Measurements from ENCODE around the gene RBBP8NL.

DNA sequence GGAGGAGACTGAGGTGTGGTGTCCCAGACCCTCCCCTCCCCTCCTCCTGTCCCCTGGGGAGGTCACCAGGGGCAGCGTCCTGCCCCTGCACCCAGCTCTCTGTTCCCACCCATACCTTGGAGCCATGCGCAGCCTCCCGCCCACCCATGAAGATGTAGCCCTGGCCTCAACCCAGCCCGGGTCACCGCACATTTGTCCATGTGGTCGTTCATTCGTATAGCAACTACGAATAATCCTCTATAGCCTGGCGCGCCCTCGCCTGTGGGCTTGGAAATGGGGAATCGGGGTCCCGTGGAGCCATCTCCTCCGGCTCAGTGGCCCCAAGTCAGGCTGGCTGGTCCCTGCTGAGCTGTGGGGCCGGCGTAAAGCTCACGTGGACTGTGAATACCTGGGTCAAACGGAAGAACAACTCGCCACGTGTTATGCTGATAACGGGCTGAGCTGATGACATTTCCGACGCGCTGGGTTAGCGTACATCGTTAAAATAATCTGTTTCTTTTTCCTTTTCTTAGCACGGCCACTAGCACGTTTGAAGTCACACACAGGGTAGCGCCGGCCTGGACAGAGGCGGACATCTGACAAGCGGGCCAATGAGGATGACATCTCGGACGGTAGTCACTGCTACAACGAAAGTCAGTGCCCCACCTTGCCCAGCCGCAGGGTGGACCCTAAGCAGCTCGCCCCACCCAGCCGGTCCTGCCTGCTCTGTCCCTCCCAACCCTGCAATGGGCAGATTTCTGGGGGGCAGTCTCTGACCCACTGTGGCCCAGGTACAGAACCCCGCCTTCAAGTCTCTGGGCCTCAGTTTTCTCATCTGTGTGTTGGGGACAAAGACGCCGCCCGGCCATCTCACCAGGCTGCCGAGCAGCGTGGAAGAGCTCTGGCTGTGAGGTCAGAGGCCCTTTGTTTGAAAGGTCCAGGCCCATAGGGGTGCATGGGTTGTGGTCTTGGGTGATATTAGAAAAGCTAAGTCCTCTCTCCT is 19.8 kb upstream of the RBBP8NL start:
- TF ChIP-seq, protein P1, sequence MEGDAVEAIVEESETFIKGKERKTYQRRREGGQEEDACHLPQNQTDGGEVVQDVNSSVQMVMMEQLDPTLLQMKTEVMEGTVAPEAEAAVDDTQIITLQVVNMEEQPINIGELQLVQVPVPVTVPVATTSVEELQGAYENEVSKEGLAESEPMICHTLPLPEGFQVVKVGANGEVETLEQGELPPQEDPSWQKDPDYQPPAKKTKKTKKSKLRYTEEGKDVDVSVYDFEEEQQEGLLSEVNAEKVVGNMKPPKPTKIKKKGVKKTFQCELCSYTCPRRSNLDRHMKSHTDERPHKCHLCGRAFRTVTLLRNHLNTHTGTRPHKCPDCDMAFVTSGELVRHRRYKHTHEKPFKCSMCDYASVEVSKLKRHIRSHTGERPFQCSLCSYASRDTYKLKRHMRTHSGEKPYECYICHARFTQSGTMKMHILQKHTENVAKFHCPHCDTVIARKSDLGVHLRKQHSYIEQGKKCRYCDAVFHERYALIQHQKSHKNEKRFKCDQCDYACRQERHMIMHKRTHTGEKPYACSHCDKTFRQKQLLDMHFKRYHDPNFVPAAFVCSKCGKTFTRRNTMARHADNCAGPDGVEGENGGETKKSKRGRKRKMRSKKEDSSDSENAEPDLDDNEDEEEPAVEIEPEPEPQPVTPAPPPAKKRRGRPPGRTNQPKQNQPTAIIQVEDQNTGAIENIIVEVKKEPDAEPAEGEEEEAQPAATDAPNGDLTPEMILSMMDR (IDR thresholded peaks at IDR 0.05), result no peak
- TF ChIP-seq POLR2A (IDR thresholded peaks at IDR 0.05), result no peak
